IMR-90 (cell line): Measurements from ENCODE around the gene ITPRID1. TPM values are rescaled to one million over a fixed set of nuclear protein-coding genes. Genes with fewer than 3 reads are reported as not detected.

Source experiments
- ATAC-seq: fragments of 200-7000 bp; cut with Tn5 transposase; 2 replicates; pipeline ENCODE4 v1.9.1; 2020; ENCODE audit warnings: low read depth, mild to moderate bottlenecking, moderate library complexity
- BruUV-seq: library from RNA; stranded (reverse); fragments of 400-500 nt; replicated peaks from 2 replicates; lab custom pipeline; 2021; lab: Mats Ljungman, UMichigan
- CTCF ChIA-PET: fragments of 300-600 bp; formaldehyde crosslinking; extraction: SDS; loops from one replicate; lab custom pipeline; 2021; ENCODE audit warnings: antibody characterized with exemption; lab: Yijun Ruan, JAX
- POLR2A ChIA-PET: fragments of 300-600 bp; sonication (Branson Sonifier 250); formaldehyde crosslinking; loops from one replicate; lab custom pipeline; 2022; ENCODE audit warnings: antibody characterized with exemption; ENCODE audit not compliant: unreplicated experiment; lab: Charles Lee
- DNase-seq: peaks from one replicate; pipeline ENCODE4 v3.0.0; 2013
- H2AFZ ChIP-seq: replicated peaks from 2 replicates; pipeline ENCODE3; 2013; ENCODE audit warnings: low read length, mild to moderate bottlenecking; ENCODE audit not compliant: poor library complexity
- H2AK5ac ChIP-seq: 2 replicates; pipeline ENCODE4 v1.6.1; 2013; ENCODE audit warnings: low read depth, low read length, inconsistent platforms
- H2AK9ac ChIP-seq: replicated peaks from 2 replicates; pipeline ENCODE3; 2013; ENCODE audit warnings: mild to moderate bottlenecking, low read depth, low read length, moderate library complexity; ENCODE audit not compliant: poor library complexity
- H2BK120ac ChIP-seq: 2 replicates; pipeline ENCODE4 v1.6.1; 2013; ENCODE audit warnings: low read depth, low read length, inconsistent platforms
- H2BK15ac ChIP-seq: 3 replicates; pipeline ENCODE4 v1.6.1; 2013; ENCODE audit warnings: low read depth, low read length, inconsistent platforms
- H2BK20ac ChIP-seq: 2 replicates; pipeline ENCODE4 v1.6.1; 2013; ENCODE audit warnings: low read depth, mild to moderate bottlenecking, inconsistent platforms, low read length, moderate library complexity
- H2BK5ac ChIP-seq: 2 replicates; pipeline ENCODE4 v1.6.1; 2013; ENCODE audit warnings: mild to moderate bottlenecking, low read depth, low read length, inconsistent platforms; ENCODE audit not compliant: poor library complexity, severe bottlenecking
- H3K14ac ChIP-seq: replicated peaks from 2 replicates; pipeline ENCODE4 v1.6.1; 2013; ENCODE audit warnings: low read depth, low read length, inconsistent platforms
- H3K18ac ChIP-seq: 2 replicates; pipeline ENCODE4 v1.6.1; 2013; ENCODE audit warnings: low read depth, low read length, control low read depth
- H3K23ac ChIP-seq: 2 replicates; pipeline ENCODE4 v1.6.1; 2013; ENCODE audit warnings: low read depth, low read length, inconsistent platforms
- H3K27ac ChIP-seq: 2 replicates; pipeline ENCODE4 v1.5.1; 2013; ENCODE audit warnings: mild to moderate bottlenecking, control low read depth, low read length; ENCODE audit not compliant: insufficient read depth
- H3K27me3 ChIP-seq: 2 replicates; pipeline ENCODE4 v1.6.1; 2013; ENCODE audit warnings: low read length; ENCODE audit not compliant: control insufficient read depth, insufficient read depth
- H3K36me3 ChIP-seq: 2 replicates; pipeline ENCODE4 v1.6.1; 2013; ENCODE audit warnings: low read length, mixed read lengths; ENCODE audit not compliant: control insufficient read depth, insufficient read depth
- H3K4ac ChIP-seq: 2 replicates; pipeline ENCODE4 v1.6.1; 2013; ENCODE audit warnings: low read depth, low read length, inconsistent platforms
- H3K4me1 ChIP-seq: 2 replicates; pipeline ENCODE4 v1.6.1; 2013; ENCODE audit warnings: low read length, mixed read lengths; ENCODE audit not compliant: control insufficient read depth, insufficient read depth
- H3K4me2 ChIP-seq: 2 replicates; pipeline ENCODE4 v1.6.1; 2013; ENCODE audit warnings: low read depth, mild to moderate bottlenecking, control low read depth, low read length, moderate library complexity
- H3K4me3 ChIP-seq: 2 replicates; pipeline ENCODE4 v1.5.1; 2013; ENCODE audit warnings: low read depth, mild to moderate bottlenecking, control low read depth, low read length, moderate library complexity; ENCODE audit not compliant: insufficient read depth
- H3K56ac ChIP-seq: 2 replicates; pipeline ENCODE4 v1.6.1; 2013; ENCODE audit warnings: low read length, inconsistent platforms; ENCODE audit not compliant: insufficient read depth; ENCODE audit errors: extremely low read depth
- H3K79me1 ChIP-seq, 2 experiments: 2 replicates each; pipeline ENCODE4 v1.6.1; 2013; ENCODE audit warnings: low read length in 2 of 2, inconsistent platforms in 1 of 2, low read depth in 1 of 2
- H3K9ac ChIP-seq: 2 replicates; pipeline ENCODE4 v1.6.1; 2013; ENCODE audit warnings: low read depth, low read length, control low read depth
- H3K9me1 ChIP-seq: 2 replicates; pipeline ENCODE4 v1.6.1; 2013; ENCODE audit warnings: low read length, inconsistent platforms; ENCODE audit not compliant: insufficient read depth
- H3K9me3 ChIP-seq: 2 replicates; pipeline ENCODE4 v1.6.1; 2013; ENCODE audit warnings: low read length; ENCODE audit not compliant: control insufficient read depth, insufficient read depth
- H4K20me1 ChIP-seq: 2 replicates; pipeline ENCODE4 v1.6.1; 2013; ENCODE audit warnings: low read length, inconsistent platforms; ENCODE audit not compliant: insufficient read depth
- H4K5ac ChIP-seq: 2 replicates; pipeline ENCODE4 v1.6.1; 2013; ENCODE audit warnings: mild to moderate bottlenecking, low read depth, low read length, control low read depth
- H4K8ac ChIP-seq, 2 experiments: 2 replicates each; pipeline ENCODE4 v1.6.1; 2013; ENCODE audit warnings: low read depth in 2 of 2, low read length in 2 of 2, control low read depth in 1 of 2, inconsistent platforms in 1 of 2
- H4K91ac ChIP-seq: 2 replicates; pipeline ENCODE4 v1.6.1; 2013; ENCODE audit warnings: low read depth, low read length, inconsistent platforms; ENCODE audit not compliant: insufficient read depth
- BHLHE40 ChIP-seq: fragments of 150-350 bp; IDR thresholded peaks from 2 replicates; pipeline ENCODE4 v1.6.1; 2016; ENCODE audit warnings: mild to moderate bottlenecking, low read depth, low read length
- FOS ChIP-seq: fragments of 150-350 bp; IDR thresholded peaks from 2 replicates; pipeline ENCODE4 v1.6.1; 2016; ENCODE audit warnings: low read depth, low read length
- MAFK ChIP-seq: IDR thresholded peaks from 2 replicates; pipeline ENCODE4 v1.6.1; 2012; ENCODE audit warnings: low read depth, low read length, improper control_type of control experiment
- MAZ ChIP-seq: IDR thresholded peaks from 2 replicates; pipeline ENCODE4 v1.6.1; 2012; ENCODE audit warnings: low read depth, mild to moderate bottlenecking, low read length, improper control_type of control experiment, moderate library complexity, borderline replicate concordance
- MXI1 ChIP-seq: IDR thresholded peaks from 2 replicates; pipeline ENCODE4 v1.6.1; 2012; ENCODE audit warnings: low read depth, mild to moderate bottlenecking, low read length, moderate library complexity, borderline replicate concordance
- POLR2A ChIP-seq: IDR thresholded peaks from 2 replicates; pipeline ENCODE4 v1.6.1; 2012; ENCODE audit warnings: mild to moderate bottlenecking, low read depth, low read length
- RFX5 ChIP-seq: IDR thresholded peaks from 2 replicates; pipeline ENCODE4 v1.8.0; 2012; ENCODE audit warnings: low read depth, mild to moderate bottlenecking, low read length, moderate library complexity
- SMC3 ChIP-seq: fragments of 150-350 bp; IDR thresholded peaks from 2 replicates; pipeline ENCODE4 v1.6.1; 2016; ENCODE audit warnings: low read depth, mild to moderate bottlenecking, antibody characterized with exemption, low read length, moderate library complexity
- USF2 ChIP-seq: fragments of 150-350 bp; IDR thresholded peaks from 2 replicates; pipeline ENCODE4 v1.6.1; 2017; ENCODE audit warnings: mild to moderate bottlenecking, antibody characterized with exemption, low read length, low read depth
- dilution Hi-C: fragments of 300-500 bp; cut with HindIII; formaldehyde crosslinking; loops from one replicate; pipeline ENCODE4 v1.14.3; 2018; ENCODE audit warnings: low sequenced_read_pairs; ENCODE audit not compliant: unreplicated experiment
- in situ Hi-C: fragments of 300-500 bp; cut with MboI; formaldehyde crosslinking; loops from 3 replicates; pipeline ENCODE4 v1.14.3; 2019; ENCODE audit warnings: low sequenced_read_pairs, inconsistent platforms, mixed read lengths
- intact Hi-C: fragments of 100-400 bp; cut with micrococcal nuclease; formaldehyde crosslinking; loops from 2 replicates; pipeline ENCODE4 v1.10.0; 2022
- polyA plus RNA-seq, 3 experiments: library from polyadenylated mRNA; depleted of rRNA; stranded (reverse); fragments of >200 nt; gene quantifications; 2 replicates each; pipeline ENCODE4 v1.2.3, GENCODE V29; 2012; ENCODE audit warnings: low replicate concordance in 1 of 3
- total RNA-seq: library from RNA; depleted of rRNA; stranded (reverse); fragments of >200 nt; gene quantifications from 2 replicates; pipeline ENCODE4 v1.2.3, GENCODE V29; 2012
- TF ChIP-seq, protein P1 (sequence below): conservative IDR thresholded peaks from 2 replicates; pipeline ENCODE4 v1.5.1; 2012; ENCODE audit warnings: mild to moderate bottlenecking, low read depth, low read length, improper control_type of control experiment

The ITPRID1 gene
- total and polyA plus RNA-seq, 2 of the 4 experiments (the other 2 are of a cell fraction), result not detected

DNA sequence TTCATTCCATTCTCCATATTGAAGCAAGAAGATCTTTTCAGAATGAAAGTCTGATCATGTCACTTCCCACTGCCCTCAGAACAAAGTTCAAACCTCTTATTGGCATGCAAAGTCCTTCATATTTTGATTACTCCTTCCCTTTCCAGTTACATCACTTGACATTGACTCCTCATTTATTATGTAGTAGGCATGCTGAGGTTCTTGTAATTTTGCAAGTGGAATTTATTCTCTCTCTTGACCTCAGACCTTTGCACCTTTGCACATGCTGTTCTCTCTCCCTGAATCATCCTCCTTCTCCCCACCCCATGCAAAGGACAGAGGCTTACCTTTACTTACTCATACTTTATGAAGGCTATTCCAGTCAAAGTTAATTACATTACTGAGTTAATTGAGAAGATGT is 13.0 kb downstream of the ITPRID1 start:
- H2BK5ac ChIP-seq, result no peak overlapping the region
- H3K9me3 ChIP-seq, result no peaks in the 10 kb centered on the region
- no peaks in the 10 kb centered on the region for H3K4me1 ChIP-seq
- H2AFZ ChIP-seq, result no peak overlapping the region
- no peak overlapping the region for H3K23ac ChIP-seq
- no peaks in the 10 kb centered on the region for H4K20me1 ChIP-seq
- H4K5ac ChIP-seq, result no peak overlapping the region
- DNase-seq, result no peak
- no peak overlapping the region for H3K4ac ChIP-seq
- H4K91ac ChIP-seq, result no peak overlapping the region
- no peak for TF ChIP-seq USF2
- no peak for TF ChIP-seq MAFK
- TF ChIP-seq FOS, result no peak
- no peak for TF ChIP-seq SMC3
- no peak for TF ChIP-seq RFX5
- no peak for TF ChIP-seq POLR2A
- TF ChIP-seq MAZ, result no peak
- TF ChIP-seq, protein P1, sequence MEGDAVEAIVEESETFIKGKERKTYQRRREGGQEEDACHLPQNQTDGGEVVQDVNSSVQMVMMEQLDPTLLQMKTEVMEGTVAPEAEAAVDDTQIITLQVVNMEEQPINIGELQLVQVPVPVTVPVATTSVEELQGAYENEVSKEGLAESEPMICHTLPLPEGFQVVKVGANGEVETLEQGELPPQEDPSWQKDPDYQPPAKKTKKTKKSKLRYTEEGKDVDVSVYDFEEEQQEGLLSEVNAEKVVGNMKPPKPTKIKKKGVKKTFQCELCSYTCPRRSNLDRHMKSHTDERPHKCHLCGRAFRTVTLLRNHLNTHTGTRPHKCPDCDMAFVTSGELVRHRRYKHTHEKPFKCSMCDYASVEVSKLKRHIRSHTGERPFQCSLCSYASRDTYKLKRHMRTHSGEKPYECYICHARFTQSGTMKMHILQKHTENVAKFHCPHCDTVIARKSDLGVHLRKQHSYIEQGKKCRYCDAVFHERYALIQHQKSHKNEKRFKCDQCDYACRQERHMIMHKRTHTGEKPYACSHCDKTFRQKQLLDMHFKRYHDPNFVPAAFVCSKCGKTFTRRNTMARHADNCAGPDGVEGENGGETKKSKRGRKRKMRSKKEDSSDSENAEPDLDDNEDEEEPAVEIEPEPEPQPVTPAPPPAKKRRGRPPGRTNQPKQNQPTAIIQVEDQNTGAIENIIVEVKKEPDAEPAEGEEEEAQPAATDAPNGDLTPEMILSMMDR, result no peak
- no peak for TF ChIP-seq MXI1
- TF ChIP-seq BHLHE40, result no peak
- no peak overlapping the region for H2BK20ac ChIP-seq
- no TSS peak for BruUV-seq
- no peak overlapping the region for H4K8ac ChIP-seq
- H3K9ac ChIP-seq, result no peak overlapping the region
- H2BK15ac ChIP-seq, result no peak overlapping the region
- no peak overlapping the region for H2BK120ac ChIP-seq
- H3K36me3 ChIP-seq, result no peaks in the 10 kb centered on the region
- no peak for ATAC-seq
- no peak overlapping the region for H2AK9ac ChIP-seq
- H3K27ac ChIP-seq, result no peak overlapping the region
- intact Hi-C loops (no loop called here), in situ Hi-C loops (no loop called here), dilution Hi-C loops (no loop called here)
- H3K9me1 ChIP-seq, result no peaks in the 10 kb centered on the region
- no peak overlapping the region for H2AK5ac ChIP-seq
- H3K56ac ChIP-seq, result no peak overlapping the region
- no peaks in the 10 kb centered on the region for H3K27me3 ChIP-seq
- H3K4me3 ChIP-seq, result no peak overlapping the region
- ChIA-PET POLR2A (no interaction called here), CTCF (no interaction called here)
- H3K4me2 ChIP-seq, result no peak overlapping the region
- H3K14ac ChIP-seq, result no peak overlapping the region
- no peak overlapping the region for H3K18ac ChIP-seq
- no peaks in the 10 kb centered on the region for H3K79me1 ChIP-seq
